Motor neuron (in vitro differentiated cells): ENCODE measurements around the gene ABCG1. TPM values are rescaled to one million over a fixed set of nuclear protein-coding genes. Genes with fewer than 3 reads are reported as not detected.

Source experiments
- ATAC-seq, 8 experiments: fragments of 200-7000 bp; cut with Tn5 transposase; replicated peaks in 6 of 8; 2 replicates each; pipeline ENCODE4 v1.8.0; 2021; ENCODE audit warnings: mild to moderate bottlenecking in 8 of 8, moderate library complexity in 8 of 8
- H3K27ac ChIP-seq, 2 donors: fragments of 250-450 bp; sonication (Bioruptor Pico); 2 replicates each; pipeline ENCODE4 v1.9.0; 2021; ENCODE audit warnings: antibody characterized with exemption in 2 of 2, mild to moderate bottlenecking in 2 of 2, moderate library complexity in 1 of 2
- H3K4me1 ChIP-seq, 2 donors: fragments of 250-450 bp; sonication (Bioruptor Pico); replicated peaks in 1 of 2; 2 replicates each; pipeline ENCODE4 v1.6.1; 2021; ENCODE audit warnings: antibody characterized with exemption in 2 of 2, mild to moderate bottlenecking in 2 of 2, moderate library complexity in 1 of 2
- H3K4me3 ChIP-seq, 5 donors: fragments of 250-450 bp; sonication (Bioruptor Pico); 2 replicates each; pipeline ENCODE4 v1.9.0; 2021; ENCODE audit warnings: antibody characterized with exemption in 5 of 5, mild to moderate bottlenecking in 5 of 5, moderate library complexity in 4 of 5
- WGBS, 10 experiments: fragments of 450-650 bp; shearing (Covaris generic); methylation state at CpG; one replicate each; pipeline ENCODE4 v1.0.0; 2022; 5-methylcytosine and 5-hydroxymethylcytosine counted together
- in situ Hi-C, 9 experiments: fragments of 400-800 bp; cut with MboI; loops; one replicate each; pipeline ENCODE4 v1.15.0; 2021; ENCODE audit warnings: low sequenced_read_pairs in 9 of 9, low pct_unique_long_range_greater_than_20kb in 2 of 9; ENCODE audit not compliant: unreplicated experiment in 9 of 9
- total RNA-seq, 8 experiments: library from RNA; unstranded; fragments of 300-600 nt; gene quantifications; 2 replicates each; pipeline versions ENCODE4 v1.2.3 to v1.2.4, GENCODE V29; 2022

Gene ABCG1
- total RNA-seq, 8 experiments from 2014 or later = 0.36 to 26.7 (median 2.8) TPM

GRCh38 chr21:42301371-42302075, 82.6 kb downstream of the ABCG1 start:
- no peak for ATAC-seq
- Histone ChIP-seq H3K27ac (no peak overlapping the region), H3K4me1 (no peaks in the 10 kb centered on the region), H3K4me3 (no peak overlapping the region)
- in situ Hi-C loops = loop anchor here in 3 of 9 experiments (25.0 kb wide), 2 partner anchors 136 to 236 kb away; no protein-coding TSS in a partner anchor
- 17 to 89% (median 64%) methylated on average over 1 to 14 of the region's 20 CpGs; no CpG with 5 or more reads in 2 of the 10 experiments for WGBS, 10 experiments

- in situ Hi-C loops = loop anchor here in 3 of 9 experiments (25.0 kb wide), 2 partner anchors 135 to 235 kb away; no protein-coding TSS in a partner anchor
- Histone ChIP-seq H3K4me3 (no peak overlapping the region), H3K27ac (no peak overlapping the region), H3K4me1 (no peaks in the 10 kb centered on the region)
- peak in 5 of 8 experiments; percentile 15 to 64 (median 38) for ATAC-seq
- WGBS, 10 experiments = 40 to 100% (median 68%) methylated on average over 1 to 4 of the region's 12 CpGs; no CpG with 5 or more reads in 4 of the 10 experiments
Measured at GRCh38 chr21:42302076-42302650, 83.2 kb downstream of the ABCG1 start.

GRCh38 chr21:42302794-42303193, 83.9 kb downstream of the ABCG1 start:
- H3K27ac ChIP-seq = no peak overlapping the region
- in situ Hi-C loops = loop anchor here in 3 of 9 experiments (25.0 kb wide), 2 partner anchors 135 to 235 kb away; no protein-coding TSS in a partner anchor
- no peaks in the 10 kb centered on the region for H3K4me1 ChIP-seq
- WGBS, 10 experiments = 40 to 100% (median 66%) methylated on average over 1 to 7 of the region's 7 CpGs; no CpG with 5 or more reads in 2 of the 10 experiments
- no peak overlapping the region for H3K4me3 ChIP-seq
- peak in 1 of 8 experiments; percentile 14 for ATAC-seq

GRCh38 chr21:42303443-42303842, 84.5 kb downstream of the ABCG1 start:
- Histone ChIP-seq H3K27ac (no peak overlapping the region), H3K4me3 (no peak overlapping the region), H3K4me1 (no peaks in the 10 kb centered on the region)
- in situ Hi-C loops = loop anchor here in 3 of 9 experiments (25.0 kb wide), 2 partner anchors 134 to 234 kb away; no protein-coding TSS in a partner anchor
- WGBS, 10 experiments = 0 to 89% (median 57%) methylated on average over 1 to 3 of the region's 3 CpGs; no CpG with 5 or more reads in 4 of the 10 experiments
- no peak for ATAC-seq

GRCh38 chr21:42304556-42305454, 85.9 kb downstream of the ABCG1 start:
- Histone ChIP-seq H3K4me3 (no peak overlapping the region), H3K27ac (no peak overlapping the region), H3K4me1 (peaks cover under 1% of the 10 kb centered on the region in 2 donors)
- in situ Hi-C loops = loop anchor here in 3 of 9 experiments (25.0 kb wide), 2 partner anchors 132 to 232 kb away; no protein-coding TSS in a partner anchor
- WGBS, 10 experiments = 22 to 92% (median 60%) methylated on average over 1 to 7 of the region's 22 CpGs; no CpG with 5 or more reads in 2 of the 10 experiments
- no peak for ATAC-seq

GRCh38 chr21:42305707-42306147, 86.8 kb downstream of the ABCG1 start:
- ATAC-seq = no peak
- Histone ChIP-seq H3K4me3 (no peak overlapping the region), H3K27ac (no peak overlapping the region), H3K4me1 (peaks cover 4 to 6% of the 10 kb centered on the region in 2 donors)
- in situ Hi-C loops = loop anchor here in 3 of 9 experiments (25.0 kb wide), 2 partner anchors 132 to 232 kb away; no protein-coding TSS in a partner anchor
- 68 to 100% (median 94%) methylated on average over 1 to 16 of the region's 33 CpGs; no CpG with 5 or more reads in 2 of the 10 experiments for WGBS, 10 experiments

GRCh38 chr21:42306366-42307035, 87.6 kb downstream of the ABCG1 start:
- Histone ChIP-seq H3K4me1 (peaks cover 4 to 6% of the 10 kb centered on the region in 2 donors), H3K4me3 (no peak overlapping the region), H3K27ac (no peak overlapping the region)
- whole genome bisulfite sequencing, 10 experiments = 19 to 100% (median 59%) methylated on average over 1 to 11 of the region's 17 CpGs; no CpG with 5 or more reads in 2 of the 10 experiments
- in situ Hi-C loops = loop anchor here in 3 of 9 experiments (25.0 kb wide), 2 partner anchors 131 to 231 kb away; no protein-coding TSS in a partner anchor
- no peak for ATAC-seq

- H3K4me3 ChIP-seq = no peak overlapping the region
- peaks cover 4 to 6% of the 10 kb centered on the region in 2 donors for H3K4me1 ChIP-seq
- H3K27ac ChIP-seq = no peak overlapping the region
- WGBS, 10 experiments = 50 to 54% methylated on average over 1 to 2 of the region's 5 CpGs; no CpG with 5 or more reads in 8 of the 10 experiments
- in situ Hi-C loops = loop anchor here in 3 of 9 experiments (25.0 kb wide), 2 partner anchors 130 to 230 kb away; no protein-coding TSS in a partner anchor
- no peak for ATAC-seq
Measured at GRCh38 chr21:42307106-42307505, 88.2 kb downstream of the ABCG1 start.

GRCh38 chr21:42308161-42308913, 89.4 kb downstream of the ABCG1 start:
- no peak for ATAC-seq
- H3K27ac ChIP-seq = no peak overlapping the region
- in situ Hi-C loops = loop anchor here in 3 of 9 experiments (25.0 kb wide), 2 partner anchors 129 to 229 kb away; no protein-coding TSS in a partner anchor
- WGBS, 10 experiments = 17 to 95% (median 80%) methylated on average over 1 to 10 of the region's 17 CpGs; no CpG with 5 or more reads in 3 of the 10 experiments
- peaks cover 4 to 14% of the 10 kb centered on the region in 2 donors for H3K4me1 ChIP-seq
- no peak overlapping the region for H3K4me3 ChIP-seq

GRCh38 chr21:42308914-42309752, 90.2 kb downstream of the ABCG1 start:
- peak in 3 of 8 experiments; percentile 16 to 21 (median 19) for ATAC-seq

More at GRCh38 chr21:42308914-42309752, 90.2 kb downstream of the ABCG1 start:
- Histone ChIP-seq H3K4me3 (no peak overlapping the region), H3K4me1 (peaks cover 4 to 21% of the 10 kb centered on the region in 2 donors), H3K27ac (no peak overlapping the region)
- in situ Hi-C loops = loop anchor here in 3 of 9 experiments (25.0 kb wide), 2 partner anchors 128 to 228 kb away; no protein-coding TSS in a partner anchor
- WGBS, 10 experiments = 0 to 71% (median 37%) methylated on average over 1 to 16 of the region's 23 CpGs; no CpG with 5 or more reads in 1 of the 10 experiments
